ENCODE measurements around the gene SERPINA9.
A peak's percentile ranks its signal among the peaks of the same experiment; 100 is the strongest.

Gene SERPINA9

GRCh38 chr14:94461526-94462218 is 14.3 kb downstream of the SERPINA9 start:
- no peak for DNase-seq

GRCh38 chr14:94460631-94461416 is 15.2 kb downstream of the SERPINA9 start:
- DNase-seq: no peak

- no peak for DNase-seq
Observed at GRCh38 chr14:94458558-94459205, 17.3 kb downstream of the SERPINA9 start.

GRCh38 chr14:94458096-94458495 is 17.9 kb downstream of the SERPINA9 start:
- DNase-seq: no peak

- no peak for DNase-seq
Observed at GRCh38 chr14:94455928-94456327, 20.1 kb downstream of the SERPINA9 start.

GRCh38 chr14:94451826-94452225 is 24.2 kb downstream of the SERPINA9 start:
- no peak for DNase-seq

GRCh38 chr14:94451091-94451771 is 24.8 kb downstream of the SERPINA9 start:
- no peak for DNase-seq

- DNase-seq: no peak
Observed at GRCh38 chr14:94450722-94451090, 25.3 kb downstream of the SERPINA9 start.

- DNase-seq: no peak
Observed at GRCh38 chr14:94449930-94450329, 26.1 kb downstream of the SERPINA9 start.

- DNase-seq: no peak
Observed at GRCh38 chr14:94448071-94448808, 27.8 kb downstream of the SERPINA9 start.

- DNase-seq: no peak
Observed at GRCh38 chr14:94447206-94447605, 28.8 kb downstream of the SERPINA9 start.

- no peak for DNase-seq
Observed at GRCh38 chr14:94446126-94446525, 29.9 kb downstream of the SERPINA9 start.

GRCh38 chr14:94445003-94445402 is 31.0 kb downstream of the SERPINA9 start:
- DNase-seq: no peak

- DNase-seq: no peak
Observed at GRCh38 chr14:94441531-94442205, 34.3 kb downstream of the SERPINA9 start.

GRCh38 chr14:94441130-94441529 is 34.9 kb downstream of the SERPINA9 start:
- no peak for DNase-seq

GRCh38 chr14:94439453-94440057 is 36.4 kb downstream of the SERPINA9 start:
- DNase-seq: no peak

GRCh38 chr14:94428610-94429009 is 47.4 kb downstream of the SERPINA9 start:
- no peak for DNase-seq

GRCh38 chr14:94427016-94427613 is 48.9 kb downstream of the SERPINA9 start:
- no peak for DNase-seq

- DNase-seq: no peak
Observed at GRCh38 chr14:94426526-94426925, 49.5 kb downstream of the SERPINA9 start.

GRCh38 chr14:94424371-94424770 is 51.6 kb downstream of the SERPINA9 start:
- DNase-seq: no peak

GRCh38 chr14:94423453-94424056 is 52.4 kb downstream of the SERPINA9 start:
- DNase-seq: peak; percentile 70
